ENCODE data around the gene BTG4. TPM values are rescaled to one million over a fixed set of nuclear protein-coding genes. Genes with fewer than 3 reads are reported as not detected.

Gene BTG4
- total and polyA plus RNA-seq, 2 donors (not counting 3 experiments of a cell fraction or from before 2014, with no cell fraction given): not detected

DNA sequence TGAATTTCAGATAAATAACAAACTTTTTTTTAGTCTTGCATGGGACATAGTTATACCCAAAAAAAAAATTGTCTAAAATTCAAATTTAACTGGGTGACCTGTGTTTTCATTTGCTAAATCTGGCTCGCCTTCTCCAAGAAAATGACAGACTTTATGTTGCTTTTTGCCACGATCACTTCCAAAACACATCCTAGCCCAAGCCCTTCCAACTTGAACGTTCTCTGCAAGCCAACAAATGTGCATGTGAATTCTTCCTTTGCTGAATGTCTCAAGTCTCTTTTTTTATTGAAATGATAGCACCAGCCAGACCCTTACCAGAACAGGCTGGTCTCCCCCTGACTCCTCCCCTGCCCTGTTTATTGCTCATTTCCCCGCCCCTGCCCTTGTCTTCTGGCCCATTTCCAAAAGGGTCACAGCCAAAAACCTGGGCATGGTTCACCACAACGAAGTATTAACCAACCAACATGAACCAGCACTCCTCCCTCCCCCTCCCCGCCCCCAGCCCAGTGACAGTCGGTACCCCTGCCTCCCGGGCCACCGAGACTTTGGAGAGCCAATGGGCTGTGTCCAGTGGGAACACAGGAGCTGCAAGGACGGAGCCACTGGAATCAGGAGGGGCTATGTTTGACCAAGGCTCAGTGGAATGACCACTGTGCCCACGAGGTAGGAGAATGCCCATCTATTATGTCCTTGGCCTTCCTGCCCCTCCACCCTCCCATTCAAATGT, 63.2 kb downstream of the BTG4 start:
- Histone ChIP-seq H3K4me2 (ENCODE audit: insufficient read depth, low read length) (no peak overlapping the region), H4K20me1 (replicated peaks; ENCODE audit: control insufficient read depth, extremely low read depth, insufficient read depth, low read length) (no peaks in the 10 kb centered on the region), H3K36me3 (ENCODE audit: control insufficient read depth in 2 of 2, extremely low read depth in 1 of 2, insufficient read depth in 2 of 2, low read length in 2 of 2) (no peaks in the 10 kb centered on the region), H3K4me1 (ENCODE audit: control insufficient read depth, extremely low read depth, insufficient read depth, low read length) (peaks cover 3% of the 10 kb centered on the region), H3K27me3 (ENCODE audit: control insufficient read depth in 2 of 2, insufficient read depth in 2 of 2, low read length in 2 of 2) (no peaks in the 10 kb centered on the region), H3K79me2 (ENCODE audit: control insufficient read depth, insufficient read depth, low read length) (no peaks in the 10 kb centered on the region), H3K9me3 (replicated peaks; ENCODE audit: control insufficient read depth, insufficient read depth, low read length) (no peaks in the 10 kb centered on the region), H3K27ac (ENCODE audit: insufficient read depth, low read depth, low read length) (no peak overlapping the region), H3K4me3 (replicated peaks in 1 of 3; ENCODE audit: insufficient read depth in 1 of 3, low read depth in 1 of 3, low read length in 3 of 3) (no peak overlapping the region), H3K9me1 (replicated peaks; ENCODE audit: control insufficient read depth, extremely low read depth, insufficient read depth, low read length) (no peaks in the 10 kb centered on the region), H2AFZ (ENCODE audit: low read depth, low read length) (no peak overlapping the region), H3K9ac (replicated peaks; ENCODE audit: extremely low read depth, insufficient read depth, low read length) (no peak overlapping the region)
- BruUV-seq (replicated peaks): no TSS peak
- ChIA-PET POLR2A (no interaction called here), CTCF (no interaction called here)
- dilution Hi-C loops (cut with MboI; ENCODE audit: extremely low pct_ligation_motif_present, low sequenced_read_pairs) (no loop called here), intact Hi-C loops (cut with micrococcal nuclease) (loop anchor here (10.0 kb wide), 1 partner anchor 984 kb away; no protein-coding TSS in a partner anchor)
- TF ChIP-seq POLR2AphosphoS5 (IDR thresholded peaks at IDR 0.05; ENCODE audit: insufficient read depth, low read depth, low read length) (no peak), GATA2 (IDR thresholded peaks at IDR 0.05; ENCODE audit: insufficient read depth, insufficient read length, low read depth, low read length) (no peak), FOS (IDR thresholded peaks at IDR 0.05; ENCODE audit: borderline replicate concordance, insufficient read depth, low read length) (no peak), JUN (IDR thresholded peaks at IDR 0.05; ENCODE audit: borderline replicate concordance, insufficient read depth, insufficient read length, low read depth) (no peak), POLR2A (IDR thresholded peaks at IDR 0.05; ENCODE audit: low read depth, low read length) (no peak), EZH2 (IDR thresholded peaks at IDR 0.05; ENCODE audit: borderline replicate concordance, low read depth, low read length, severe bottlenecking) (no peak), MYC (IDR thresholded peaks at IDR 0.05; ENCODE audit: low read depth, low read length) (no peak), CTCF (IDR thresholded peaks at IDR 0.05; ENCODE audit: extremely low read depth in 1 of 2, insufficient read depth in 1 of 2, low read depth in 1 of 2, low read length in 2 of 2) (no peak)
- TF ChIP-seq, protein P1, sequence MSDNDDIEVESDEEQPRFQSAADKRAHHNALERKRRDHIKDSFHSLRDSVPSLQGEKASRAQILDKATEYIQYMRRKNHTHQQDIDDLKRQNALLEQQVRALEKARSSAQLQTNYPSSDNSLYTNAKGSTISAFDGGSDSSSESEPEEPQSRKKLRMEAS (IDR thresholded peaks at IDR 0.05; ENCODE audit: insufficient read depth, insufficient read length): no peak
- DNase-seq (ENCODE audit: low read depth, low spot score) (no peak), FAIRE-seq (no peak)
